Panc1 (cell line): ENCODE results near the gene FHAD1. TPM values are rescaled to one million over a fixed set of nuclear protein-coding genes. Genes with fewer than 3 reads are reported as not detected.

Source experiments
- ATAC-seq: fragments of 200-7000 bp; cut with Tn5 transposase; 2 replicates; pipeline ENCODE4 v1.9.1; 2020; ENCODE audit warnings: mild to moderate bottlenecking, moderate library complexity
- BruUV-seq: library from RNA; stranded (reverse); fragments of 400-500 nt; replicated peaks from 2 replicates; lab custom pipeline; 2021; lab: Mats Ljungman, UMichigan
- CTCF ChIA-PET: fragments of 300-600 bp; sonication (Branson Sonifier 250); formaldehyde crosslinking; loops from one replicate; lab custom pipeline; 2022; ENCODE audit warnings: antibody characterized with exemption; lab: Charles Lee
- POLR2A ChIA-PET: fragments of 300-600 bp; sonication (Branson Sonifier 250); formaldehyde crosslinking; loops from one replicate; lab custom pipeline; 2022; ENCODE audit warnings: antibody characterized with exemption; lab: Charles Lee
- DNase-seq: peaks from one replicate; pipeline ENCODE4 v3.0.0-alpha.2; 2010; ENCODE audit warnings: low read depth, low spot score
- H3K27ac ChIP-seq: 2 replicates; pipeline ENCODE4 v1.5.1; 2011; ENCODE audit warnings: mild to moderate bottlenecking, low read length, inconsistent platforms
- H3K27me3 ChIP-seq: fragments of 200-500 bp; sonication (Bioruptor generic); 2 replicates; pipeline ENCODE4 v1.6.0; 2014; ENCODE audit warnings: low read length, inconsistent platforms; ENCODE audit not compliant: control insufficient read depth, insufficient read depth
- H3K36me3 ChIP-seq: fragments of 200-500 bp; sonication (Bioruptor generic); 2 replicates; pipeline ENCODE4 v1.5.1; 2014; ENCODE audit warnings: inconsistent platforms, mild to moderate bottlenecking, low read length, moderate library complexity; ENCODE audit not compliant: control insufficient read depth, insufficient read depth
- H3K4me1 ChIP-seq: 2 replicates; pipeline ENCODE4 v1.5.1; 2011; ENCODE audit warnings: inconsistent platforms, mild to moderate bottlenecking, low read length, moderate library complexity; ENCODE audit not compliant: control insufficient read depth, insufficient read depth
- H3K4me3 ChIP-seq, 2 experiments: 2 replicates each; pipeline ENCODE4 v1.5.1; 2011 to 2012; ENCODE audit warnings: low read depth in 2 of 2, low read length in 2 of 2, mild to moderate bottlenecking in 2 of 2, inconsistent platforms in 1 of 2, moderate library complexity in 1 of 2
- H3K9me3 ChIP-seq: fragments of 200-500 bp; sonication (Bioruptor generic); 2 replicates; pipeline ENCODE4 v1.5.1; 2014; ENCODE audit warnings: low read depth, mild to moderate bottlenecking, inconsistent platforms, low read length, moderate library complexity; ENCODE audit not compliant: control insufficient read depth, insufficient read depth
- CTCF ChIP-seq: fragments of 450-650 bp; IDR thresholded peaks from 2 replicates; pipeline ENCODE4 v1.5.1; 2017; ENCODE audit warnings: mild to moderate bottlenecking
- POLR2AphosphoS5 ChIP-seq: IDR thresholded peaks from 2 replicates; pipeline ENCODE4 v1.6.1; 2012; ENCODE audit warnings: mild to moderate bottlenecking, low read depth, low read length, moderate library complexity
- REST ChIP-seq, 2 experiments: IDR thresholded peaks; 2 replicates each; pipeline ENCODE4 v1.6.1; 2011 to 2012; ENCODE audit warnings: low read depth in 2 of 2, control low read depth in 1 of 2, low read length in 1 of 2, mild to moderate bottlenecking in 1 of 2, moderate library complexity in 1 of 2; ENCODE audit not compliant: insufficient read depth in 1 of 2
- SIN3A ChIP-seq: IDR thresholded peaks from 2 replicates; pipeline ENCODE4 v1.6.1; 2012; ENCODE audit warnings: low read depth, mild to moderate bottlenecking, low read length, moderate library complexity, borderline replicate concordance; ENCODE audit not compliant: insufficient read depth
- TCF7L2 ChIP-seq: IDR thresholded peaks from 2 replicates; pipeline ENCODE4 v1.6.1; 2011; ENCODE audit warnings: mild to moderate bottlenecking, low read depth, low read length, inconsistent platforms
- in situ Hi-C: cut with HindIII; loops from 2 replicates; pipeline ENCODE4 v1.10.0; 2016; ENCODE audit warnings: low sequenced_read_pairs, low pct_unique_long_range_greater_than_20kb
- intact Hi-C: fragments of 100-400 bp; cut with micrococcal nuclease; formaldehyde crosslinking; loops from one replicate; pipeline ENCODE4 v1.10.0; 2022; ENCODE audit not compliant: unreplicated experiment
- total RNA-seq: library from RNA; stranded (reverse); gene quantifications from one replicate; pipeline ENCODE4 v1.2.1, GENCODE V29; 2021; ENCODE audit not compliant: unreplicated experiment

FHAD1 gene
- total RNA-seq, 1 experiment from 2014 or later = 0.23 TPM

GRCh38 chr1:15219280-15220023 lies 27.6 kb upstream of the FHAD1 start:
- in situ Hi-C loops (no loop called here), intact Hi-C loops (no loop called here)
- no peak for ATAC-seq
- Histone ChIP-seq H3K9me3 (no peaks in the 10 kb centered on the region), H3K27me3 (no peaks in the 10 kb centered on the region), H3K4me1 (0 out of 2 replicates have a peak, but pooled peaks cover under 1% of the 10 kb centered on the region), H3K36me3 (no peaks in the 10 kb centered on the region), H3K4me3 (no peak overlapping the region), H3K27ac (no peak overlapping the region)
- DNase-seq = no peak
- TSS peak; percentile 55 for BruUV-seq
- no peak for TF ChIP-seq SIN3A
- TF ChIP-seq POLR2AphosphoS5 = no peak
- no peak for TF ChIP-seq REST (IDR thresholded peaks at IDR 0.05; ENCODE audit: insufficient read depth in 1 of 2, low read depth in 2 of 2, low read length in 1 of 2)
- no peak for TF ChIP-seq CTCF
- TF ChIP-seq TCF7L2 = no peak
- ChIA-PET CTCF (interaction anchor here (1.0 kb wide), 1 partner anchor 50 kb away, joined by 3 read pairs; no protein-coding TSS in a partner anchor), POLR2A (interaction anchor here (0.7 kb wide), 1 partner anchor 8 kb away, joined by 3 read pairs; no protein-coding TSS in a partner anchor)

GRCh38 chr1:15220024-15220392 lies 27.0 kb upstream of the FHAD1 start:
- in situ Hi-C loops = no loop called here
- TF ChIP-seq REST (IDR thresholded peaks at IDR 0.05; ENCODE audit: insufficient read depth in 1 of 2, low read depth in 2 of 2, low read length in 1 of 2) (no peak), SIN3A (no peak), TCF7L2 (no peak), CTCF (no peak), POLR2AphosphoS5 (no peak)
- H3K9me3 ChIP-seq = no peaks in the 10 kb centered on the region
- H3K27me3 ChIP-seq = no peaks in the 10 kb centered on the region
- ChIA-PET POLR2A (interaction anchor here (0.6 to 0.7 kb wide), 3 partner anchors 9 to 25 kb away, joined by 3 read pairs; no protein-coding TSS in a partner anchor), CTCF (interaction anchor here (0.6 to 1.0 kb wide), 3 partner anchors 10 to 51 kb away, joined by 3 to 5 read pairs (median 3); no protein-coding TSS in a partner anchor)
- no TSS peak for BruUV-seq
- no peak for ATAC-seq
- H3K4me1 ChIP-seq = no peaks in the 10 kb centered on the region
- no peaks in the 10 kb centered on the region for H3K36me3 ChIP-seq
- no peak overlapping the region for H3K4me3 ChIP-seq
- no peak overlapping the region for H3K27ac ChIP-seq
- DNase-seq = no peak
- intact Hi-C loops = no loop called here
